ENCODE results near the gene MMP27.
A peak's percentile ranks its signal among the peaks of the same experiment; 100 is the strongest.
"Not testable (repeated sequence)": the region's sequence is repeated elsewhere in the genome, so short reads cannot be mapped to it uniquely, and the experiment has no call there.

Gene MMP27, protein sequence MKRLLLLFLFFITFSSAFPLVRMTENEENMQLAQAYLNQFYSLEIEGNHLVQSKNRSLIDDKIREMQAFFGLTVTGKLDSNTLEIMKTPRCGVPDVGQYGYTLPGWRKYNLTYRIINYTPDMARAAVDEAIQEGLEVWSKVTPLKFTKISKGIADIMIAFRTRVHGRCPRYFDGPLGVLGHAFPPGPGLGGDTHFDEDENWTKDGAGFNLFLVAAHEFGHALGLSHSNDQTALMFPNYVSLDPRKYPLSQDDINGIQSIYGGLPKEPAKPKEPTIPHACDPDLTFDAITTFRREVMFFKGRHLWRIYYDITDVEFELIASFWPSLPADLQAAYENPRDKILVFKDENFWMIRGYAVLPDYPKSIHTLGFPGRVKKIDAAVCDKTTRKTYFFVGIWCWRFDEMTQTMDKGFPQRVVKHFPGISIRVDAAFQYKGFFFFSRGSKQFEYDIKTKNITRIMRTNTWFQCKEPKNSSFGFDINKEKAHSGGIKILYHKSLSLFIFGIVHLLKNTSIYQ

DNA sequence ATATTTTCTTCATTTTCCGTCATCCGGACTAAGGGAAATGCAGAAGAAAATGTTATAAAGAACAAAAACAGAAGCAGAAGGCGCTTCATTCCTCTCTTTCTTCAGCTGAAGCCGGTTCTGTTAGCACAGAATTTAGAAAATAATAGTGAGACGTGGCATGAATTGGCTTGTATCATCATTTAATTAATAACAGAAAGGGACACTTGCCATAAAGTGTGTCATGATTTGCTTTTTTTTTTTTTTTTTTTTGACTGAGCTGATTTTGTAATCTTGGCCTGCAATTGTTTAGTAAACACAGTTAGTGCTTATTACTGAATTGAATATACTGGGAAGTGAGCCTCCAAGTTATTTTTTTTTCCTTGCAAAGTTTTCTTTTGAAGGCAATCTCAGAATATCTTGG is at the start of gene MMP27:
TSS of gene MMP27 (minus strand) at position 144 of the 400 bp plus-strand sequence. CDS start at position 89, 55 bp downstream.
- DNase-seq (ENCODE audit: low spot score), result no peak

- no peak for DNase-seq (ENCODE audit: low spot score)
Observed at GRCh38 chr11:102753267-102753666, 47.7 kb upstream of the MMP27 start.

DNA sequence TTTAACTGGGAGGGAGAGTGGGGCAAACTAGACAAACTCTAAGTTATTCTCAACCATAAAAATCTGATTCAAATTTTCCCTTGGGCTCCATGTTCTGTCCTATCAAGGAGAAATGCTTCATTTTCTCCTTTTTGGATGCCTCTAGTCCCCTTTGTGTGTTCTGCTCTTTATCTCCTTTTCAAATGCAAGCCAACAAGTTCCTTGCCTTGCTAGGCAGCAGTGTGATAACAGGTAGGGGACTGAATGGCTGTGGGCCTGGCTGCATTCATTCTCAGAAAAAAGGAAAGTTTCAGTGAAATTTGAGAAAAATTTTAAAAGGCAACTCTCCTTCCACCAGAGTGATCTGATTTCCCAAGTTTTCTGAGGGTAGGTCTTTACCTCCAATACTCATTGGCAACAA is 46.1 kb upstream of the MMP27 start:
- DNase-seq (ENCODE audit: low spot score), result no peak

DNA sequence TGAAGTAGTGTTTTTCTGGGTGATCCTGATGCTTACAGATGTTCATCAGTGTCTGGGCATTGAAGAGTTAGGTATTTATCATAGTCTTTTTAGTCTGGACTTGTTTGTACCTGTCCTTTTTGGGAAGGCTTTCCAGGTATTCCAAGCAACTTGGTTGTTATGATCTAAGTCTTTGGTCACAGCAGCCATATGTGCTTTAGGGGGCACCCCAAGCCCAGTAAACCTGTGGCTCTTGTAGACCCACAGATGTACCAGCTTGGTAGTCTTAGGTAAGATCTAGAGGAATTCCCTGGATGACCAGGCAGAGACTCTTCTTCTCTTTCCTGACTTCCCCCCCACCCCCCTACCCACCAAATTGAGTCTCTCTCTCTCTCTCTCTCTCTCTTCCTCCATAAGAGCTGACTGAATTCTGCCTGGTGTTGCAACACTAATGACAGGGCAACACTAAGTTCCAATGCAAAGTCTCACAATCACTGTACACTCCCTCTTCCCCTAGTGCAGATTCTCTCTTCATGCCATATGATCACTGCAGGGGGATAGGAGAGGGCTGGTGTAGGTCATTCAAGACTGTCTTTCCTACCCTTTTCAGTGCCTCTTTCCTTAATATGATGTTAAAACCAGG is 43.6 kb upstream of the MMP27 start:
- DNase-seq (ENCODE audit: low spot score), result no peak

DNA sequence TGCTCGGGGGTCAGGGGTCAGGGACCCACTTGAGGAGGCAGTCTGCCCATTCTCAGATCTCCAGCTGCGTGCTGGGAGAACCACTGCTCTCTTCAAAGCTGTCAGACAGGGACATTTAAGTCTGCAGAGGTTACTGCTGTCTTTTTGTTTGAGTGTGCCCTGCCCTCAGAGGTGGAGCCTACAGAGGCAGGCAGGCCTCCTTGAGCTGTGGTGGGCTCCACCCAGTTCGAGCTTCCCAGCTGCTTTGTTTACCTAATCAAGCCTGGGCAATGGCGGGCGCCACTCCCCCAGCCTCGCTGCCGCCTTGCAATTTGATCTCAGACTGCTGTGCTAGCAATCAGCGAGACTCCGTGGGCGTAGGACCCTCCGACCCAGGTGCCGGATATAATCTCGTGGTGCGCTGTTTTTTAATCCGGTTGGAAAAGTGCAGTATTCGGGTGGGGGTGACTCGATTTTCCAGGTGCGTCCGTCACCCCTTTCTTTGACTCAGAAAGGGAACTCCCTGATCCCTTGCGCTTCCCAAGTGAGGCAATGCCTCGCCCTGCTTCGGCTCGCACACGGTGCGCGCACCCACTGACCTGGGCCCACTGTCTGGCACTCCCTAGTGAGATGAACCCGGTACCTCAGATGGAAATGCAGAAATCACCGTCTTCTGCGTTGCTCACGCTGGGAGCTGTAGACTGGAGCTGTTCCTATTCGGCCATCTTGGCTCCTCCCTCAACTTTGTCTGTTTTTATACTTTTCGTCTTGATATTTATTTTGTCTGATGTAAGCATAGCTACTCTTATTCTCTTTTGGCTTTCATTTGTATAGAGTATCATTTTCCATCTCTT is 41.4 kb upstream of the MMP27 start:
- DNase-seq (ENCODE audit: low spot score), result not testable (repeated sequence)

DNA sequence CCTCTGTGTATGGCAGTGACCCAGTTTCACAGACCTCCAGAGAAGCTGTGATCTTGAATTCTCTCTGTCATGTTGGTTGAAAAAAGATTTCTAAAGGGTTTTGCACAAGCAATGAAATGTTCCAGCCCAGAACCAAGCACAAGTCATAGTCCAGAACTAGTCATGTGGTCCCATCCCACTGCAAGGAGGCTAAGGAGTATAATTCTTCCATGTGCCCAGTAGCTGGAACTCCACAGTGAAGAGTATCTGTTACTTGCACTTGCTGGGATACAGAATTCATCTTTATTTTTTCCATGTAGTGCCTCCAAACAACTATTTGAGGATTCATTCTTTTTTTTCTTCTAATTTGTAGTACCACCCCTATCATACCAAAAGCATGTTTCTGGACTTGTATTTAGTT is 29.1 kb upstream of the MMP27 start:
- no peak for DNase-seq (ENCODE audit: low spot score)

- peak; percentile 74 for DNase-seq (ENCODE audit: low spot score)
Observed at GRCh38 chr11:102733232-102733875, 27.8 kb upstream of the MMP27 start.

GRCh38 chr11:102730944-102731343 is 25.4 kb upstream of the MMP27 start:
- not testable (repeated sequence) for DNase-seq (ENCODE audit: low spot score)

DNA sequence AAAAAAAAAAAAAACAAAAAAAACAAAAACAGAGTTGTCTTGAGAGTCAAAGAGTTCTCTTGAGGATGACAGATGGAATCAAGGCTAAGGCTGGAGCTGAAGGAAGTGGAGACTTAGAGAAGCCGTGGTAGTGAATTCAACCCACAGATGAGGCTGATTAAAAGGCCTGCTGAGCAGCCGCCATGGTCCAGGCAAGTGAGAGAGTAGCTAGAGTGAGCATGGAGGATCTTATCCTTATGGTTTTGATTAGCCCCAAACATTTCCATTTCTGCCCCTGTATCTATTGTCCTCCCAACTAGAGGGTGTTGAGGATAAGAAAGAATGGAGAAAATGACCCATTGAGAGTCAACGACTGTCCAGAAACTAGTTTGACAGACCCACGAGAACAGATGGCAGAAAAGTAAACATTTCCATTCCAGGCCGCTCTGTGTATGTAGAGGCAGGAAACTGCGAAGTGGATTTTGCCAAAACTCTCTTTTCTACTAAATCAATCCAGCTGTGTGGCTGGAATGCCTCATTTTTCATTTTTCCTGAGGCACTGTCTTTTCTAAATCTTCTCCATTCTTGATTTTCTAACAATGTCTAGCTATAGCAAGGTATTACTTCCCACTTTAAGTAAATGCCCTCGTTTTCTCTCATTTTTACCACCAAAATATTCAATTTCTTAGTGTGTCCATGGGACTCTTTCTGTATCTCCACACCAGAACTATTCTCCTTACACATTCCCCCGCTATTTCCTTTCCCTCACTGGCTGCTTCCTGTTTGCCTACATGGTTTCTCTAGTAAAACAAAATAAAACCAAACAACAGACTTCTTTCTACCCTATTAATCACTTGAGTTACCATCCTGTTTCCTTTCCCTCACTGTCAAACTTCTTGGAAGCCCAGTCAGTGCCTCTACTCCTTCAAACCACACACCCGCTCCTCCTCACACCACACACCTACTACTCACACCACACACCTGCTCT is 24.6 kb upstream of the MMP27 start:
- peak; percentile 28 for DNase-seq (ENCODE audit: low spot score)

GRCh38 chr11:102727890-102728289 is 22.3 kb upstream of the MMP27 start:
- DNase-seq (ENCODE audit: low spot score), result no peak

DNA sequence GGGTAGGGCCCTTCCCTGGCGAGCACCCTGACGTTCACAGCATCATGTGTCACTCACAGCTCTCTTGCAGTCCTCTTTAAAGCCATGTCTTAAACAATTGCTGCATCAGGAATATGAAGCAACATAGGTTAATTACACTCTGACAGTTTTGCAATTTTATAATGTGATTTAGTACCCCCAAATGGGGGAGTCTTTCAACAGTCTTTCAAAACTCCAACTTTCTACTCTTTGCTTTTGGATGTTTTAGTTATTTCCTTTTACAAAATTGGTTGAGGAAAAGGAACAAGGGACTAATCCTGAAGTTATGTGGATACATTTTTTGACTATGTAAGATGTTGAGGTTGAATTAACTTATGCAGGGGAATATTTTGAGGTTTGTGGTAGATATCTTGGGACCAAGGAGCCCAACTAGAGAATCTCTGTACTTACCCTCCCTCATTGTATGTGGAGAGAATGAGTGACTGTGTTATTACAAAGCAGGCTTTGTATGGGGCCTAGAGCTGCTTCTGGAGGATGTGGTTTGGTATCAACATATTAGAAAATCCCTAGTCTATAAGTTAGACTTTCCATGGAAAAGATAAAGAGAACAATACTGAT is 19.4 kb upstream of the MMP27 start, which contains the start of gene MMP8:
TSS of gene MMP8 (minus strand) at position 51 of the 597 bp plus-strand sequence. CDS start 99 bp downstream, outside the sequence.
- no peak for DNase-seq (ENCODE audit: low spot score)

- no peak for DNase-seq (ENCODE audit: low spot score)
Observed at GRCh38 chr11:102722821-102723220, 17.3 kb upstream of the MMP27 start.

- DNase-seq (ENCODE audit: low spot score), result no peak
Observed at GRCh38 chr11:102719620-102720277, 14.2 kb upstream of the MMP27 start.

GRCh38 chr11:102717280-102717679 is 11.7 kb upstream of the MMP27 start:
- no peak for DNase-seq (ENCODE audit: low spot score)

DNA sequence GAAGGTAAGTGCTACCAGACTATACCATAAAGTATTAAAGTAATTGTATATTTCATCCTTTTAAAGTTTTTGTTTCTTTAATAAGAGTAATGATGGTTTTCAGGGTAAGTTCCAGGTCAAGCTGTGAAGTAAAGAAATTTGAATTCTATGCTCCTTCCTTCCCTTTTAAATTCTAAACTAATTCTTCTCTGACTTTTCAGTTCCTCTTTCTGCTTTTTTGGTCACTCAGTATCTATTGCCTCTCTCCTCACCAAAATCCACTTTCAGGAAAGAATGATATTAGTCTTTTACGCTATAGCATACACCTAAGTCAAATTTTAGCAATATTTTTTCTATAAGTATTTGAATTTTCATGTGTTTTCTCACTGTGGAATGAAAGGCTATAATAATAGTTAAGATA is 11.0 kb upstream of the MMP27 start:
- no peak for DNase-seq (ENCODE audit: low spot score)

DNA sequence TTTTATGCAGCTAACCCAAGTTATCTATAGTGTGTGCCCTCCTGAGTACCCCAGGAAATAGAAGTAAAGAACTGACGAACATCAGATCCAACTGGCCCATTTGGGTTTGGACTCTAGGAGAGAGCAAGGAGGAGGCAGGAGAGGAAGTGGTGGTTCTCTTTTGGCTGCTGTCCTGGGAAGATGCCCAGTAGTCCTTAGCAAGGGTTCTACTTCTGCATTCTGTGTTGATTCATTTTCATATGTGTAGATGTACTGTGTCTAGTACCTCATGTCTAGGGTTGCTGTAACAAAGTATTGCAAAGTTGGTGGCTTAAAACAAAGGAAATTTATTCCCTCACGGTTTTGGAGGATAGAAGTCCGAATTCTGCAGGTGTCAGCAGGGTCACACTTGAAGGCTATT is 6.6 kb upstream of the MMP27 start:
- no peak for DNase-seq (ENCODE audit: low spot score)

DNA sequence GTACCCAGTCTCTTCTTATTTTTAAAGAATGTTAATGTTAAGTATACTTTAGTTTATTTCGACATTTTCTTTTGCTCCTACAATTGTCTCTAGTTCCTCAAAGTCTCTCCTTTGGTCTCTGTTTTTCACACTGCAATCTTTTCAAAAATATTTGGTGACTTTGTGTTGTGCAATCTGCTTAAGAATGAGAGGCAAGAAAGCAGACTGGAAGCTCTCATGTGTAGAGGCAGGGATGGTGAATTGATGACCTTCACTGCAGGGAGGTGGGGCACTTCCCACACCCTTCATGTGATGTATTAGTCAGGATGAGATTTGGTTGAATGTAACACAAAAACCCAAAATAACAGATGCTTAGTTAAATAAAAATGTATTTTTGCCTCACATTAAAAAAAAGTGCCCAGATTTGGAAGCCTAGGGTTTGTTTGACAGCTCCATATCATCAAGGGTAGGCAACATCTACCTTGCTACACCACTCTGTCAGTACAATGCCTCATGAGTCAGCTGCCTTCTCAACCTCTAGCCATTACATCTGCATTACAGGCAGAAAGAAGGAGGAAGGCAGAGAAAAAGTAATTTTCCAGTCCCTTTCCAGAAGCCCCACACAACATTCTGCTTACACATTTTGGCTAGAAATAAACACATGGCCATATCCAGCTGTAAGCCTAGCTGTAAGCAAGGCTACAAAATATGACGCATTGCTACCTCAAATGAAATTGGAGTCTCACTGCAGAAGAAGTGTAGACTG is 3.8 kb upstream of the MMP27 start:
- DNase-seq (ENCODE audit: low spot score), result peak; percentile 43

GRCh38 chr11:102708654-102709053 is 3.1 kb upstream of the MMP27 start:
- DNase-seq (ENCODE audit: low spot score), result no peak

GRCh38 chr11:102704841-102705240 is 728 bp downstream of the MMP27 start:
- peak; percentile 19 for DNase-seq (ENCODE audit: low spot score)
